GM12874 (cell line): Measurements from ENCODE around the gene PTPN7.

Source experiments
- TF ChIP-seq, protein P1 (sequence below): IDR thresholded peaks from 2 replicates; pipeline ENCODE4 v1.5.1; 2011; ENCODE audit warnings: low read depth, mild to moderate bottlenecking, control low read depth, low read length, moderate library complexity; ENCODE audit not compliant: insufficient read depth

Gene PTPN7

DNA sequence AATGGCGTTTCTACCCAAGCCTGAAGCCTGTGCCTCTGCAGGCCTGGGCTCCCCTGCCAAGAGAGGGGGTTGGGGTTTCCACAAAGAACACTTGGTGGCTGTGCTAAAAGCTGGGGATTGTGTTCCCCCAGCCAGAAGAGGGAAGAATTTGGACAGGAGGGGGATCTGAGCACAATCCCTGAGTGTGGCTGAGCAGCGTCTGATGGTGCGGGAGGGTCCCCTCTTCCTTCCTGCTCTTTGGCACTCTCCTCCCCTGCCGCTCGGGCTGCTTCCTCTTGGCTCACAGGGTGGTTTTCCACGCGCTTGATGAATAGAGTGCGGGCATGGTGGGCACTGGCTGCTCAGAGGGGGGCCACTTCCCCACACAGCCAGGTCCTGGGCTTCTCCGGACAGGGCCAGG lies 34.0 kb downstream of the PTPN7 start:
- TF ChIP-seq, protein P1, sequence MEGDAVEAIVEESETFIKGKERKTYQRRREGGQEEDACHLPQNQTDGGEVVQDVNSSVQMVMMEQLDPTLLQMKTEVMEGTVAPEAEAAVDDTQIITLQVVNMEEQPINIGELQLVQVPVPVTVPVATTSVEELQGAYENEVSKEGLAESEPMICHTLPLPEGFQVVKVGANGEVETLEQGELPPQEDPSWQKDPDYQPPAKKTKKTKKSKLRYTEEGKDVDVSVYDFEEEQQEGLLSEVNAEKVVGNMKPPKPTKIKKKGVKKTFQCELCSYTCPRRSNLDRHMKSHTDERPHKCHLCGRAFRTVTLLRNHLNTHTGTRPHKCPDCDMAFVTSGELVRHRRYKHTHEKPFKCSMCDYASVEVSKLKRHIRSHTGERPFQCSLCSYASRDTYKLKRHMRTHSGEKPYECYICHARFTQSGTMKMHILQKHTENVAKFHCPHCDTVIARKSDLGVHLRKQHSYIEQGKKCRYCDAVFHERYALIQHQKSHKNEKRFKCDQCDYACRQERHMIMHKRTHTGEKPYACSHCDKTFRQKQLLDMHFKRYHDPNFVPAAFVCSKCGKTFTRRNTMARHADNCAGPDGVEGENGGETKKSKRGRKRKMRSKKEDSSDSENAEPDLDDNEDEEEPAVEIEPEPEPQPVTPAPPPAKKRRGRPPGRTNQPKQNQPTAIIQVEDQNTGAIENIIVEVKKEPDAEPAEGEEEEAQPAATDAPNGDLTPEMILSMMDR = no peak

DNA sequence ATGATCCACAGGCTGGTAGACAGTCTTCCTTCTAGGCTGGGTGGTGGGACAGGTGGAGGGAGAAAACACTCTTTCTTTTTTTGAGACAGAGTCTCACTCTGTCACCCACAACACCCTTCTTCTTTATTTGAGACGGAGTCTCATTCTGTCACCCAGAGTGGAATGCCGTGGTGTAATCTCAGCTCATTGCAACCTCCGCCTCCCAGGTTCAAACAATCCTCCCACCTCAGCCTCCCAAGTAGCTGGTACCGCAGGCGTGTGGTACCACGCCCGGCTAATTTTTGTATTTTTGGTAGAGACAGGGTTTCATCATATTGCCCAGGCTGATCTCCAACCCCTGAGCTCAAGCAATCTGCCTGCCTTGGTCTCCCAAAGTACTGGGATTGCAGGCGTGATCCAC lies 34.8 kb downstream of the PTPN7 start:
- TF ChIP-seq, protein P1 = no peak

DNA sequence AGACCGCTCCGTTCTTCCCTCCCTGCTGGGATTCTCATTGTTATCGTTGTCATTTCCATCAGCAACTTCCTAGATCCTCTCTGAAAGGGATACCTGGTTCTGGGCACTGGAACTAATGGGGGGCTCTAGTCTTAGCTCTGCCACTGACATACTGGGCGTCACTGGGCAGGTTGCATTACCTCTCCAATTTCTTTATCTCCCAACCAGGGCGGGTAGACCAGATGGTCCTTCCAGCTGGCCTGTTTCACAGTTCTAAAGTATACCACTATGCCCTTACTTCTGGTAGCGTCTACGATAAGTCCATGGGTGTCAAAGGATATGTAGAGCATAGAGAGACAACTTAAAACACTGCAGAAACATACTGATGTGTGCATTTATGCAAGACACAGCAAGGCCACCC lies 36.3 kb downstream of the PTPN7 start:
- TF ChIP-seq, protein P1 = no peak

DNA sequence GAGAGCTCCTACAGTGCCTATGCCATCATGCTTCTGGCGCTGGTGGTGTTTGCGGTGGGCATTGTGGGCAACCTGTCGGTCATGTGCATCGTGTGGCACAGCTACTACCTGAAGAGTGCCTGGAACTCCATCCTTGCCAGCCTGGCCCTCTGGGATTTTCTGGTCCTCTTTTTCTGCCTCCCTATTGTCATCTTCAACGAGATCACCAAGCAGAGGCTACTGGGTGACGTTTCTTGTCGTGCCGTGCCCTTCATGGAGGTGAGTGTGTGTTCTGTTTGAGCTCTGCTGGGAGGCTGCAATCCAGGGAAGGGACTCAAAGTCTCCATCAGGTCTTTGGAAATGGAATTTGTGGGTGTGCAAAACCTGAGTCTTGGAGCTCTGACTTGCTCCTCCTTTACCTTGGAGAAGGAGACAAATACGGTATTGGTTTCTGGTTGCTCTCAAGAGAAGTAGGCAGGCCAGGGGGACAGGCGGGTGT lies 37.0 kb downstream of the PTPN7 start:
- TF ChIP-seq, protein P1 = no peak

DNA sequence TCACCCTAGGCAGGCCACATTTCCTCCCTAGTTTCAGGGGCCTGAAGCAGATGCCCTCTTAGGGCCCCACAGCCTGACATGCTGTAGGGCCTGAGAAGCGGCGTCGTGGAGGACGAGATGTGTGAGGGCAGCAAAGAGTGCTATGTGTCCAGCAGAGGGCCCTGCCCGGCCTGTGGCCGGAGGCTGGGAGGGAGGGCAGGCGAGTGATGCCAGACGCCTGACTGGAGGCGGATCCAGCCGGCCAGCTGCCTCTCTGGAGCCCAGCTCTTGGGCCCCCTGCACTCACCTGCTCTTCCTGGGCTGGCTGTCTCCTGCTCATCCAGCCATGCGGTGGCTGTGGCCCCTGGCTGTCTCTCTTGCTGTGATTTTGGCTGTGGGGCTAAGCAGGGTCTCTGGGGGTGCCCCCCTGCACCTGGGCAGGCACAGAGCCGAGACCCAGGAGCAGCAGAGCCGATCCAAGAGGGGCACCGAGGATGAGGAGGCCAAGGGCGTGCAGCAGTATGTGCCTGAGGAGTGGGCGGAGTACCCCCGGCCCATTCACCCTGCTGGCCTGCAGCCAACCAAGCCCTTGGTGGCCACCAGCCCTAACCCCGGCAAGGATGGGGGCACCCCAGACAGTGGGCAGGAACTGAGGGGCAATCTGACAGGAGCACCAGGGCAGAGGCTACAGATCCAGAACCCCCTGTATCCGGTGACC lies 37.6 kb downstream of the PTPN7 start, which contains the start of gene GPR37L1:
Gene GPR37L1, plus strand, starts transcription at position 279 of the 697 bp plus-strand sequence. Its CDS starts 47 bp downstream, at position 326.
- TF ChIP-seq, protein P1 = no peak

DNA sequence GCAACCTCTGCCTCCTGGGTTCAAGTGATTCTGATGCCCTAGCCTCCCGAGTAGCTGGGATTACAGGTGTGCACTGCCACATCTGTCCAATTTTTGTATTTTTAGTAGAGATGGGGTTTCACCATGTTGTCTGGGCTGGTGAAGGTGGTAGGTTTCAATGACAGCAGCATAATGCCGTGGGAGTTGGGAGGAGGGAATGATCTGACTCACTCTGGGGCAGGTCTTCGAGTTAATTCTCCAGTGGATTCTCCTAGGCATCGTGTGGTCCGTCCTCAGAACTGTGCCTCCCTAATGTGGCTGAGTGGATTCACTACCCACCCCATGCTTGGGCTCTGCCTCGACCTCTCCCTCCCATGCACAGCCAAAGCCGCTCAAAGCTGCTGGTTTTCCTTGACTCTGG lies 39.4 kb downstream of the PTPN7 start:
- TF ChIP-seq, protein P1 = no peak

DNA sequence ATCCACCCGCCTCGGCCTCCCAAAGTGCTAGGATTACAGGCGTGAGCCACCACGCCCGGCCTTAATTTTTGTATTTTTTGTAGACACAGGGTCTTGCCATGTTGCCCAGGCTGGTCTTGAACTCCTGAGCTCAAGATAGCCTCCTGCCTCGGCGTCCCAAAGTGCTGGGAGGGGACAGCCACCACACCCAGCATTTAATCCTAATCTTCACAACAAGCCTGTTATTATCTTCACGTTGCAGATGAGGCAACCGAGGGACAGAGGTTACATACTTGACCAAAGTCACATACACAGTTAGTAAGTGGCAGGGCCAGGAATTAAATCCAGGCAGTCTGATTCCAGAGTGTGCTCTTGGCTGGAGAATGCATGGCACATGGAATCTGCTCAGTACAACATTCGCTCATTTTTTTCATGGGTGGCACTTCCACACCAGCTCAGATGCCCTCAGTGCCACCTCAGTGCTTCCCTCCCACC lies 42.5 kb downstream of the PTPN7 start:
- TF ChIP-seq, protein P1 = no peak
